Lower lobe of right lung (tissue), 2 donors: Measurements from ENCODE around the gene ZNF451. TPM values are rescaled to one million over a fixed set of nuclear protein-coding genes. Genes with fewer than 3 reads are reported as not detected.

Experiments used
- ATAC-seq, 2 donors: fragments of 200-7000 bp; cut with Tn5 transposase; one replicate each; pipeline ENCODE4 v1.9.1; 2020 to 2022; ENCODE audit warnings: mild to moderate bottlenecking in 2 of 2, moderate library complexity in 2 of 2
- DNase-seq: peaks from one replicate; pipeline ENCODE4 v3.0.0-alpha.2; 2020
- H3K27ac ChIP-seq: fragments of 200-600 bp; one replicate; pipeline ENCODE4 v1.8.0; 2022
- H3K27me3 ChIP-seq: fragments of 200-600 bp; one replicate; pipeline ENCODE4 v1.8.0; 2022; ENCODE audit warnings: low read depth
- H3K36me3 ChIP-seq: fragments of 200-600 bp; one replicate; pipeline ENCODE4 v1.8.0; 2022; ENCODE audit warnings: mild to moderate bottlenecking
- H3K4me1 ChIP-seq: fragments of 200-600 bp; one replicate; pipeline ENCODE4 v1.8.0; 2022
- H3K4me3 ChIP-seq: fragments of 200-600 bp; one replicate; pipeline ENCODE4 v1.8.0; 2022; ENCODE audit warnings: mild to moderate bottlenecking
- H3K9me3 ChIP-seq: fragments of 200-600 bp; one replicate; pipeline ENCODE4 v1.8.0; 2022
- intact Hi-C: fragments of 100-400 bp; cut with DNase I; formaldehyde crosslinking; loops from one replicate; pipeline ENCODE4 v1.11.0; 2022
- total RNA-seq: library from RNA; stranded (reverse); fragmentation: NEBNext Ultra II Directional; extraction: Animal tissue kit (Norgen Biotek cat#: 25700); gene quantifications from one replicate; pipeline ENCODE4 v1.2.1, GENCODE V29; 2021
- TF ChIP-seq, protein P1 (sequence below): fragments of 200-600 bp; IDR thresholded peaks from one replicate; pipeline ENCODE4 v1.8.0; 2022; ENCODE audit warnings: antibody characterized with exemption, mild to moderate bottlenecking
- donor health status: DM: no; HTN: yes; CAD: no; lungs with severe emphysema.

ZNF451 gene
- total RNA-seq, 1 donor from 2014 or later: 56.9 TPM

DNA sequence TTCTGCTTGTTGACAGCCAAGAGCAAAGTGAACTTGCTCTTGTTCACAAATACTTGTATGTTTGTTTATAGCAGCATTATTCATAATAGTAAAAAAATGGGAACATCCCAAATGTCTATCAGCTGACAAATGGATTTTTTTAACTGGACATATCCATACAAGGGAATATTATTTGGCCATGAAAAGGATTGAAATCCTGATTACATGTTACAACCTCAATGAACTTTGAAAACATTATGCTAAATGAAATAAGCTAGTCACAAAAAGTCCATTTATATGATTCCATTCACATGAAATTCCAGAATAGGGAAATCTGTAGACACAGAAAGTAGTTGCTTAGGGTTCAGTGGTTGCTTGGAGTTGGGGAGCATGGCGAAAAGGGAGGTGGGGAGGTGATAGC, 53.7 kb downstream of the ZNF451 start:
- H3K4me3 ChIP-seq: no peak overlapping the region
- peaks cover 42% of the 10 kb centered on the region for H3K36me3 ChIP-seq
- H3K27ac ChIP-seq: no peak overlapping the region
- no peaks in the 10 kb centered on the region for H3K4me1 ChIP-seq
- intact Hi-C loops: no loop called here
- ATAC-seq (no peak), DNase-seq (no peak)
- no peaks in the 10 kb centered on the region for H3K9me3 ChIP-seq
- TF ChIP-seq, protein P1, sequence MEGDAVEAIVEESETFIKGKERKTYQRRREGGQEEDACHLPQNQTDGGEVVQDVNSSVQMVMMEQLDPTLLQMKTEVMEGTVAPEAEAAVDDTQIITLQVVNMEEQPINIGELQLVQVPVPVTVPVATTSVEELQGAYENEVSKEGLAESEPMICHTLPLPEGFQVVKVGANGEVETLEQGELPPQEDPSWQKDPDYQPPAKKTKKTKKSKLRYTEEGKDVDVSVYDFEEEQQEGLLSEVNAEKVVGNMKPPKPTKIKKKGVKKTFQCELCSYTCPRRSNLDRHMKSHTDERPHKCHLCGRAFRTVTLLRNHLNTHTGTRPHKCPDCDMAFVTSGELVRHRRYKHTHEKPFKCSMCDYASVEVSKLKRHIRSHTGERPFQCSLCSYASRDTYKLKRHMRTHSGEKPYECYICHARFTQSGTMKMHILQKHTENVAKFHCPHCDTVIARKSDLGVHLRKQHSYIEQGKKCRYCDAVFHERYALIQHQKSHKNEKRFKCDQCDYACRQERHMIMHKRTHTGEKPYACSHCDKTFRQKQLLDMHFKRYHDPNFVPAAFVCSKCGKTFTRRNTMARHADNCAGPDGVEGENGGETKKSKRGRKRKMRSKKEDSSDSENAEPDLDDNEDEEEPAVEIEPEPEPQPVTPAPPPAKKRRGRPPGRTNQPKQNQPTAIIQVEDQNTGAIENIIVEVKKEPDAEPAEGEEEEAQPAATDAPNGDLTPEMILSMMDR: no peak
- no peaks in the 10 kb centered on the region for H3K27me3 ChIP-seq

DNA sequence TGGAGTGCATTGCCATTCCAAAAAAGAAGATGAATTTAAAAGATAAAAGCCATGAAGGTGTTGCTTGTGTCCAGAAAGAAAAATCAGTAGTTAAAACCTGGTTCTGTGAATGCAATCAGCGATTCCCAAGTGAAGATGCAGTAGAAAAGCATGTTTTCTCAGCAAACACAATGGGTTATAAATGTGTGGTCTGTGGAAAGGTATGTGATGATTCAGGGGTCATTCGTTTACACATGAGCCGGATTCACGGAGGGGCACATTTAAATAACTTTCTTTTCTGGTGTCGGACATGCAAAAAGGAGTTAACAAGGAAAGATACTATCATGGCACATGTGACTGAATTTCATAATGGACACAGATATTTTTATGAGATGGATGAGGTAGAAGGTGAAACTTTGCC, 57.4 kb downstream of the ZNF451 start:
- intact Hi-C loops: no loop called here
- Histone ChIP-seq H3K9me3 (no peaks in the 10 kb centered on the region), H3K36me3 (peaks cover 56% of the 10 kb centered on the region), H3K27me3 (no peaks in the 10 kb centered on the region), H3K4me3 (no peak overlapping the region), H3K27ac (no peak overlapping the region), H3K4me1 (no peaks in the 10 kb centered on the region)
- ATAC-seq (no peak), DNase-seq (no peak)
- TF ChIP-seq, protein P1: no peak

DNA sequence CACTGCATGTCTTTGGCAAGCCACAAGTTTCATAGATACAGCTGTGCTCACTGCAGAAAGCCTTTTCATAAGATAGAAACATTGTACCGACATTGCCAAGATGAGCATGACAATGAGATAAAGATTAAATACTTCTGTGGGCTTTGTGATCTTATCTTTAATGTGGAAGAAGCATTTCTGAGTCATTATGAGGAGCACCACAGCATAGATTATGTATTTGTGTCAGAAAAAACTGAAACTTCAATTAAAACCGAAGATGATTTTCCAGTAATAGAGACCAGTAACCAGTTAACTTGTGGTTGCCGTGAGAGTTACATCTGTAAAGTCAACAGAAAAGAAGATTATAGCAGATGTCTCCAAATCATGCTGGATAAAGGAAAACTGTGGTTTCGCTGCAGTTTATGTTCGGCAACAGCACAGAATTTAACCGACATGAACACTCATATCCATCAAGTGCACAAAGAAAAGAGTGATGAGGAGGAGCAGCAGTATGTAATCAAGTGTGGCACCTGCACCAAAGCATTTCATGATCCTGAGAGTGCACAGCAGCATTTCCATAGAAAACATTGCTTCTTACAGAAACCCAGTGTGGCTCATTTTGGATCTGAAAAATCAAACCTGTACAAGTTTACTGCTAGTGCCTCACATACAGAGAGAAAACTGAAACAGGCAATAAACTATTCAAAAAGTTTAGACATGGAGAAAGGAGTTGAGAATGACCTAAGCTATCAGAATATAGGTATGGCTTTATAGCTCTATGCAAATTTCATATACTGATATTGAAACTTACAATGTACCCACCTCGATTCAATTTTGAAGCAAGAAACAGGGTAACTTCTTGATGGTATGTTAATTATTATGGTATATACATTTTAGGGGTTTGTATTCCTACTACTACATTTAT, 58.2 kb downstream of the ZNF451 start:
- Histone ChIP-seq H3K36me3 (peaks cover 58% of the 10 kb centered on the region), H3K9me3 (no peaks in the 10 kb centered on the region), H3K27ac (no peak overlapping the region), H3K4me1 (no peaks in the 10 kb centered on the region), H3K27me3 (no peaks in the 10 kb centered on the region), H3K4me3 (no peak overlapping the region)
- ATAC-seq: no peak
- intact Hi-C loops: no loop called here
- TF ChIP-seq, protein P1: no peak
- no peak for DNase-seq

DNA sequence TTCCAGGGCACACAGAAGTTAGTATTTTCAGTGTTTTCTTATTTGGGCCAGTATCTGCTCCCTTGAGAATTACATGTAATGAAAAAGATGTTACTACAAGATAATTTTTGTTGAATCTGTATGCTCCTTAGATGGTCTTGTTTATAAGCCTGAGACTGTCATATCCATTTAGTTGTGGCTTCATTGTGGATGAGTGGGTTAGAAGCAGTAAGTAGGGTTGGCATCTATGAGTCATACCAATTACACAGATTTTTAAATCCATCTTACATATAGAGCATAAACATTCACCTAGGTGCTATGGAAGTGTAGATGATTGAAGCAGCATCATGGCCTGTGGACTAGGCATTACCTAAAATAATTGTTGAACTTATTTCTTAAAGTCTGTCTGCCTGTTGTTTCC, 68.7 kb downstream of the ZNF451 start:
- H3K4me1 ChIP-seq: no peaks in the 10 kb centered on the region
- peaks cover 51% of the 10 kb centered on the region for H3K36me3 ChIP-seq
- intact Hi-C loops: no loop called here
- H3K27me3 ChIP-seq: no peaks in the 10 kb centered on the region
- ATAC-seq (no peak), DNase-seq (no peak)
- H3K27ac ChIP-seq: no peak overlapping the region
- H3K9me3 ChIP-seq: no peaks in the 10 kb centered on the region
- TF ChIP-seq, protein P1: no peak
- H3K4me3 ChIP-seq: no peak overlapping the region

DNA sequence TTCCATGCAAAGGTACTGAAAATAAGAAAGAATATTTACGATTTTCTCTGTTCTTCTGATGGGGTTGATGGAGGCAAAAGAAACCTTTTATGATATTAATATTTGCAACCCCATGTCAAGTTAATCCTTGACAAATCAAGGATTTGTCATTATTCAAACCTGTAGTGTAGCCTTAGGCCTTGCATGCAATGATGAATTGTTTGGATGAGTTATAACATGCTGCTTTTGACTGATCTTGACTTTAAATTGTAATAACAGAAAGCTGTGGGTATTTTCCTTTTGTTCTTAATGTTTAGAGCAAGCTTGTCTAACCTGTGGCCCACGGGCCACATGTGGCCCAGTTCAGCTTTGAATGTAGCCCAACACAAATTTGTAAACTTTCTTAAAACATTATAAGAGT, 69.1 kb downstream of the ZNF451 start:
- intact Hi-C loops: no loop called here

More for the DNA sequence above, 69.1 kb downstream of the ZNF451 start:
- TF ChIP-seq, protein P1: no peak
- Histone ChIP-seq H3K27me3 (no peaks in the 10 kb centered on the region), H3K4me1 (no peaks in the 10 kb centered on the region), H3K36me3 (peaks cover 50% of the 10 kb centered on the region), H3K4me3 (no peak overlapping the region), H3K27ac (no peak overlapping the region), H3K9me3 (no peaks in the 10 kb centered on the region)
- DNase-seq (no peak), ATAC-seq (no peak)
